Right cardiac atrium (tissue), 5 donors: ENCODE data around the gene TNFRSF11A. TPM values are rescaled to one million over a fixed set of nuclear protein-coding genes. Genes with fewer than 3 reads are reported as not detected.
A peak's percentile ranks its signal among the peaks of the same experiment; 100 is the strongest.

Experiments
- ATAC-seq, 2 donors: fragments of 200-7000 bp; cut with Tn5 transposase; one replicate each; pipeline versions ENCODE4 v1.8.0 to v1.9.1; 2020; ENCODE audit warnings: moderate library complexity in 2 of 2, mild to moderate bottlenecking in 1 of 2
- DNase-seq, 3 donors: peaks; one replicate each; pipeline ENCODE4 v3.0.0-alpha.2; 2020
- H3K27ac ChIP-seq: one replicate; pipeline ENCODE4 v1.5.1; 2013; ENCODE audit warnings: mild to moderate bottlenecking, low read length, control low read depth, moderate library complexity
- H3K27me3 ChIP-seq: one replicate; pipeline ENCODE4 v1.6.1; 2013; ENCODE audit not compliant: control insufficient read depth, insufficient read depth
- H3K4me1 ChIP-seq: one replicate; pipeline ENCODE4 v1.6.1; 2013; ENCODE audit warnings: low read length; ENCODE audit not compliant: control insufficient read depth, insufficient read depth
- H3K4me3 ChIP-seq: one replicate; pipeline ENCODE4 v1.5.1; 2013; ENCODE audit warnings: low read length, control low read depth
- H3K9me3 ChIP-seq: one replicate; pipeline ENCODE4 v1.6.1; 2013; ENCODE audit warnings: low read length; ENCODE audit not compliant: control insufficient read depth
- WGBS: extraction: QIAGEN DNeasy Blood & Tissue Kit; methylation state at CpG from one replicate; pipeline ENCODE4 v1.1.7; 2013; 5-methylcytosine and 5-hydroxymethylcytosine counted together
- intact Hi-C, 4 donors: fragments of 100-400 bp; cut with DNase I; formaldehyde crosslinking; loops; one replicate each; pipeline versions ENCODE4 v1.11.0 to v1.14.0; 2022 to 2023
- polyA plus RNA-seq: library from polyadenylated mRNA; stranded (reverse); fragments of 200-250 nt; gene quantifications from one replicate; pipeline ENCODE4 v1.2.3, GENCODE V29; 2013
- total RNA-seq, 4 donors: library from RNA; stranded (reverse); fragmentation: NEBNext Ultra II Directional; extraction: Animal tissue kit (Norgen Biotek cat#: 25700); gene quantifications; one replicate each; pipeline ENCODE4 v1.2.1, GENCODE V29; 2021
- donor health status: healthy with polysubstance abuse.
- donor health status: DM: no; HTN: yes; CAD: no.
- donor health status: DM: no; HTN: no; CAD: no.
- donor health status: DM: no; HTN: yes; CAD: no; lungs with severe emphysema.
- donor health status: DM: yes; HTN: yes; CAD: no.

TNFRSF11A gene
- total and polyA plus RNA-seq, 5 donors = 0.43 to 4.7 (median 3.3) TPM

DNA sequence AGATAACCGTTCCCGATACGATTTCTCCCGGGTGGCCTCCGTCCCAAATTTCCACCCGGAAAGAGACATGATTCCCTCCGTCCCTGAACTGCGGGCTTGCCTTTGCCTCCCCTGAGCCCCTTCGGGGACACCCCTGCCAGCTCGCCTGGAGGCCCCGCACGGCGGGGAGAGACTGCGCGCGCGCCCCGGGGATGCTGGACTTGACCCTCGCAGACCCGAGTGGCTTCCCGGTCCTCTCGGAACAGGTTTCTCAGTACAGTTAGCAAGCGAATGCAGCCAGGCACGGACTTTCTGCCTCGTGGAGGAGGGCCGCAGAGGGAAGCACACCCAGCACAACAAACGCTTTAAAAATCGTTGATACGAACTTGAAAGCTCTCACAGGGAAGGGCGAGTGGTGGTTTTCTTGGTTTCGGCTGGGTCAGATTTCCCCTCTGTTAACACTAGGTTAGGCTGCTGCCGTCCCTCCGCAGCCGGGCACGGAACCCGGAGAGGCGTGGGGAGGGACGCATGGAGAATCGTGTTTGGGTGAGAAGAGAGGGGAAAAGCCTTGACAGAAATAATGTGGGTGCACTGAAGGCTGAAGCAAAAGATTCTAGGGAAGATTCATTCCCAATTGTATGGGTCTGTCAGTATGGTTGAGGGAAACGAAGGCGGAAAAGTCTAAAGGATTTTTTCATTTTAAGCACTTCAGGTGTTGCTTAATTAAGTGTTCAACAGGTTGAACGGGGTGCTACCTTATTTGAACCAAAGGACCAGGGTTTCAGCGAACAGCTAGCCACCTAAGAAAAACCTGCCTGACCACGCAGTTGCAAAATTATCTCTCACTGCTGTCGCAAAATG, 916 bp downstream of the TNFRSF11A start:
- intact Hi-C loops = no loop called here
- WGBS = 7% methylated on average over 45 of the region's 45 CpGs
- Histone ChIP-seq H3K4me3 (peak overlapping the region; percentile 57), H3K27me3 (no peaks in the 10 kb centered on the region), H3K9me3 (no peaks in the 10 kb centered on the region), H3K4me1 (peaks cover 12% of the 10 kb centered on the region), H3K27ac (no peak overlapping the region)
- ATAC-seq (no peak), DNase-seq (peak in 2 of 3 donors; percentile 56 to 60)

GRCh38 chr18:62326646-62327348, 1.7 kb downstream of the TNFRSF11A start:
- no peak for DNase-seq
- no peaks in the 10 kb centered on the region for H3K27me3 ChIP-seq
- H3K27ac ChIP-seq = no peak overlapping the region
- no peak for ATAC-seq
- H3K9me3 ChIP-seq = no peaks in the 10 kb centered on the region
- peaks cover 12% of the 10 kb centered on the region for H3K4me1 ChIP-seq
- intact Hi-C loops = no loop called here
- WGBS = 49% methylated on average over 12 of the region's 12 CpGs
- H3K4me3 ChIP-seq = peak overlapping the region; percentile 57

GRCh38 chr18:62327977-62328376, 2.9 kb downstream of the TNFRSF11A start:
- WGBS = 51% methylated on average over 7 of the region's 7 CpGs
- no peak overlapping the region for H3K27ac ChIP-seq
- DNase-seq = no peak
- peaks cover 12% of the 10 kb centered on the region for H3K4me1 ChIP-seq
- ATAC-seq = peak; percentile 22 to 27
- intact Hi-C loops = no loop called here
- H3K9me3 ChIP-seq = no peaks in the 10 kb centered on the region
- no peaks in the 10 kb centered on the region for H3K27me3 ChIP-seq
- H3K4me3 ChIP-seq = no peak overlapping the region

GRCh38 chr18:62328586-62329525, 3.7 kb downstream of the TNFRSF11A start:
- no peaks in the 10 kb centered on the region for H3K27me3 ChIP-seq

DNA sequence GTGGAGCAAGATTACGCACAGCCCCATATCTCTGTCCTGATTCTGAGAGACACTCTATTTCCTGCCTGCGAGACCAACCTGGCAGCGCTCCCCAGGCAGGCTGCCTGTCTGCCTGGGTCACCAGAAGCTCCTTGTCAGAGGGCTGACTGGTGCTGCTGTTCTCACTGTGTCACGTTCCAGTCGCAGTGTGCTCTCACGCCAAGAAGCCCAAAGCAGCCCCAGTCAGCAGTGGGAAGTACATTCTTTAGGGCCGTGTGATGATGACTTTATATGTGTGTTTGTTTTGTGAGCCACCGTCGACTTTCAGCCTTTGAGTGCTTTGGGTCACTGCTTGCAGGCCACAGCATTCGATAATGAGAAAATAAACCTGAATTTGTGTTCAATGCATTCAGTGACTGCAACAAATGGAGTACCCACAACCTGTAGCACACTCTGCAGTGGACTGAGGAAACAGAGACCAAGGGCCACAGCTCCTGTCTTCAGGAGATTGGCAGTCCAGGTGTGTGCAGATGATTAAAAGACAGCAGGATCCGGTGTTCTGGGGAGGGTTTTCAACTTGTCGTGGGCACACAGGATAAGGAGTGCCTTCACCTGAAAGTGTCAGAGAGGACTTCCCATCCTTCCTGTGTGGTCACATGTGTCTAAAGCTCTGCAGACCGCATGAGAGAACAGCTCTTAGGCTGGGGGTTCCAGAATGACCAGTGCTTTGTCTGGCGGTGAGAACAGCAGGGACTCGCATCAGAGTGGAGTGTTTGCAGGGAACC, 4.8 kb downstream of the TNFRSF11A start:
- intact Hi-C loops = no loop called here
- Histone ChIP-seq H3K27ac (no peak overlapping the region), H3K4me1 (peaks cover 9% of the 10 kb centered on the region), H3K4me3 (no peak overlapping the region), H3K9me3 (no peaks in the 10 kb centered on the region), H3K27me3 (no peaks in the 10 kb centered on the region)
- DNase-seq (peak; percentile 76 to 88 (median 87)), ATAC-seq (peak; percentile 89 to 94)
- 26% methylated on average over 15 of the region's 15 CpGs for WGBS

More at GRCh38 chr18:62328586-62329525, 3.7 kb downstream of the TNFRSF11A start:
- no peaks in the 10 kb centered on the region for H3K9me3 ChIP-seq
- intact Hi-C loops = no loop called here
- H3K4me1 ChIP-seq = peaks cover 12% of the 10 kb centered on the region
- no peak overlapping the region for H3K4me3 ChIP-seq
- ATAC-seq (no peak), DNase-seq (no peak)
- H3K27ac ChIP-seq = no peak overlapping the region
- 69% methylated on average over 6 of the region's 6 CpGs for WGBS

DNA sequence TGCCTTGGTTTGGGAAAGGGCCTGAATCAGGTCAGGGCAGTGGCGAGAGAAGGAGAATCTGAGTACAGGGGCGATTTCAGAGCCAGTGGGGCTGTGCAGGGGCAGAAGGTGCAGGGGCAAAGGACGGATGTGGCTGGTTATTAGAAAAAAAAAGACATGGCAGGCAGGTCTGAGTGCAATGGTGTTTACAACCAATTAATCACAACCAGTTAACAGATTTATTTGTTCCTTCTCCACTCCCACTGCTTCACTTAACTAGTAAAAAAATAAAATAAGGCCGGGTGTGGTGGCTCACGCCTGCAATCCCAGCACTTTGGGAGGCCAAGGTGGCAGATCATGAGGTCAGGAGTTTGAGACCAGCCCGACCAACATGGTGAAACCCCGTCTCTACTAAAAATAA, 5.5 kb downstream of the TNFRSF11A start:
- H3K27me3 ChIP-seq = no peaks in the 10 kb centered on the region
- WGBS = 92% methylated on average over 7 of the region's 7 CpGs
- peaks cover 6% of the 10 kb centered on the region for H3K4me1 ChIP-seq
- no peak overlapping the region for H3K27ac ChIP-seq
- no peaks in the 10 kb centered on the region for H3K9me3 ChIP-seq
- intact Hi-C loops = no loop called here
- no peak for DNase-seq
- no peak overlapping the region for H3K4me3 ChIP-seq
- no peak for ATAC-seq

DNA sequence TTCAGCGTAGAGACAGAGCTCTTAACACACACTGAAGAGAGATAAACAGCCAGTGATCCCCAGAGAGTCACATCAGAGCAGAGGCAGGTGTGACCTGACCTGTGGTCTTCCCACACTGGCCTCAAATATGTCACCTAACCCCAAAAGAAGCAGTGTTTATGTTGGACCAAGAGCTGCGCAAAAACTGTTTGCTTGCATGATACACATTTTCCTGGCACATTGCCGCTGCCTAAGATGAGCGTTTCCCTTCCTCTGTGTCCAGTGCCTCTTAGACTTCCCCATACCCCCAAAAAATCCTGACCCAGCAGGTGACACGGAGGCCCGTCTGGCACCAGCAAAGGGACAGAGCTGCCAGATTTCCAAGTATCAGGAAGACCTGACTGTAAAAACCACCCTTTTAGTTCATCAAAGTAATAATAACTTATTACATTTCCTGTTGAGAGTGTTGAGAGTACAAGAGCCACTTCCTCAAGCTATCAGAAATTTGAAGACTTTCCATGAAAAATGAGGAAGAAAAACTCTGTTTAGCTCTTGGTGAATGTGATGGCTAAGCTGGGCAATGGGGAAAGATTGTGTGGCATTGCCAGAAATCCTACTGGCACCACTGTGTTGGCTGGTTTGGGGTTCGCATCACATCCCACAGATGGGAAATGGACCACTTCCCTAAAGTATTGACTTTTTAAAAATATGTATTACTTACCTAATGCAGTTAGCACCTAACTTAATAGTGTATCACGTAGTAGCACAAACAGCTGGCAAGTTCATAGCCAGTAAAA, 6.7 kb downstream of the TNFRSF11A start:
- H3K27ac ChIP-seq = no peak overlapping the region
- DNase-seq = peak; percentile 61 to 77 (median 73)
- no peaks in the 10 kb centered on the region for H3K27me3 ChIP-seq

DNA sequence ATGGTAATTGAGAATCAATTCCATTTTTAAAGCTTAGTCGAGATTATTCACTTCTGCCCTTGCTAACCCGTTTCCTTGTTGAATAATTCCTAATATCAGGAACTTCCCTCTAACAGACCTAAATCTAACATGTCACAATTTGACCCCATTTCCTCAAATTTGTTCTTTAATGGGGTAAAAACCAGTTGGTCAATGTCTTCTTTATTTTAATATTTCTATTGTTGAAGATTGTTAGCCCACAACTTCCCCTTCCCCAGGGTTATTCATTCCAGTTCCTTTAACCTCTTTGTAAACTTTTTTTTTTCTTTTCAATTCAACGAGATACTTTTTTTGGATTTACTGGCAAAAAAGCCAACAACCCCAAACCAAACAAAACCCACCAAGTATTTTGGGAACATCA, 7.3 kb downstream of the TNFRSF11A start:
- DNase-seq (no peak), ATAC-seq (no peak)
- Histone ChIP-seq H3K4me1 (peaks cover 3% of the 10 kb centered on the region), H3K9me3 (no peaks in the 10 kb centered on the region), H3K4me3 (no peak overlapping the region), H3K27me3 (no peaks in the 10 kb centered on the region), H3K27ac (no peak overlapping the region)
- intact Hi-C loops = no loop called here
- 62% methylated on average over 3 of the region's 3 CpGs for WGBS

More for the DNA sequence above, 6.7 kb downstream of the TNFRSF11A start:
- Histone ChIP-seq H3K4me3 (no peak overlapping the region), H3K4me1 (peaks cover 3% of the 10 kb centered on the region), H3K9me3 (no peaks in the 10 kb centered on the region)
- intact Hi-C loops = no loop called here
- ATAC-seq = peak; percentile 8 to 34
- 56% methylated on average over 8 of the region's 8 CpGs for WGBS

DNA sequence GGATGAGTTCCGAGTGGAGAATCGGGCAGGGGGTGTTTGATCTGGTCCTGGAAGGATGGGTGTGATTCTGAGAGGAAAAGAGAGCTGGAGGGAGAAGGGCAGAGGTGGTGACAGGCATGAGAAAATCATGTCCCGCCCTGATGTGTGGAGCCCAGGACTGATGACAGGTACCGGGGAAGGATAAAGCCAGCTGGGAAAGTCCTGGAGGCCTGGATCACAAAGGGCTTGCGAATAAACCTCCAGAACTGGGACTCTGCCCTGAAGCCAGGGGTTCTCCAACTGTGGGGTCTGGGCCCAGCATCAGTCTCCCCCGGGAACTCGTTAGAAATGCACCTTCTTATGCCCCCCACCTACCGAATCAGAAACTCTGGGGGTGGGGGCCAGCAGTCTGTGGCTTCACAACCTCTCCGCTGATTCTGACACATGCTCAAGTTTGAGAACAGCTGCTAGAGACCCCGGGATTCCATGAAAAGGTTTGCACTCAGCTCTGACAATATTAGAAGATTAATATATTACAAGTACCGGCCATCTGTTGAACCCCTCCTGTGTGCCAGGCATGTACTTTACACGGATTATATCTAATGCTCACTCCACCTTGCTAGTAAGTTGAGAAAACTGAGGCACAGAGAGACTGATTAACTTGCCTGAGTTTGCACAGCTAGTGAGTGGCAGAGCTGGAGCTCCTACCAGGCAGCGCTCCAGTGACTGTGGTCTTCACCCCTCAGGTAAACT, 8.0 kb downstream of the TNFRSF11A start:
- intact Hi-C loops = no loop called here
- DNase-seq (no peak), ATAC-seq (no peak)
- no peak overlapping the region for H3K27ac ChIP-seq
- H3K4me3 ChIP-seq = no peak overlapping the region
- H3K9me3 ChIP-seq = no peaks in the 10 kb centered on the region
- WGBS = 70% methylated on average over 13 of the region's 13 CpGs
- H3K27me3 ChIP-seq = no peaks in the 10 kb centered on the region
- H3K4me1 ChIP-seq = peaks cover 3% of the 10 kb centered on the region
